ENCODE data around the gene CERK. TPM values are rescaled to one million over a fixed set of nuclear protein-coding genes. Genes with fewer than 3 reads are reported as not detected.

Gene CERK
- total and polyA plus RNA-seq, 11 donors: 17.8 to 125 (median 72.3) TPM

DNA sequence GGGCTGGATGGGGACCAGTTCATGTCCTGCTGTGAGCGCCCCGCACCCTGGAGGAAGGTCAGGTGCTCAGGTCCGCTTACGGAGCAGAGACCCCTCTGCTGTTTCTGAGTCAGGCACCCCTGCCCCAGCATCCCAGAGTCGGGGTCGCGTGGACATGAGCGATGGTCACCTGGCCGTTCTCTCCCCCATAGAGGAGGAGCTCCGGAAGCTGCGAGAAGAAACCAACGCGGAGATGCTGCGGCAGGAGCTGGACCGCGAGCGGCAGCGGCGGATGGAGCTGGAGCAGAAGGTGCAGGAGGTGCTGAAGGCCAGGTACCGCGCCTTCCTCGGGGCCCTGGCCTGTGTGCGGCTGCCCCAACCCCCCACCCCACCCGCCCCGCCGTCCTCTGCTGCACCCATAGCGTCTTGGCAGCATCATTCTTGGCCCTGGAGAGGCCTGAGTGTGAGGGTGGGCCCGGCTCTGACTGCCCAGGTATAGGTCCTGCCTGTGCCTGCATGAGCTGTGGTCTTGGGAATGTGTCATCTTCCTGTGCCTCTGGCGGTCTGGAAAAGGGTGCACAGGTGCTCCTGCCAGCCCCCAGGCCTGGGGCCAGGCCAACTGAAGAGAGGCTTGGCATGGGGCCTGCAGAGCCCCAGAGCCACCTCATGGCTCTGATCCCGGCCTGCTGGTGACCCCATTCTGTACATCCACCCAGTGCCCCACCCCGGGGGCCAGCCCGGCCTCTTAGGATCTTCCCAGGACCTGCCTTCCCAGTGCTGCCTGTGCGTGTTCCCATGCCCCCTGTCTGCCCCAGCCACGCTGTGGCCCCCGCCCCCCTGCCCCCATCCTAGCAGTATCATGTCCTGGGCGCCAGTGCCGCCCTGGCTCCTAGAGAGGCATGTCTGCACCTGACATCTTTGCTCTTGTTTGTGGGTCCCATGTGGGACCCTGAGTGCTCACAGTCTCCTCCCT lies 79.8 kb downstream of the CERK start:
- no peak for DNase-seq
- 83 to 91% (median 84%) methylated on average over 29 to 37 of the region's 37 CpGs for WGBS, 4 donors
- H3K36me3 ChIP-seq: peaks cover 0 to 30% (median 9%) of the 10 kb centered on the region in 9 donors
- TF ChIP-seq POLR2A (IDR thresholded peaks at IDR 0.05): no peak
- TF ChIP-seq, protein P1, sequence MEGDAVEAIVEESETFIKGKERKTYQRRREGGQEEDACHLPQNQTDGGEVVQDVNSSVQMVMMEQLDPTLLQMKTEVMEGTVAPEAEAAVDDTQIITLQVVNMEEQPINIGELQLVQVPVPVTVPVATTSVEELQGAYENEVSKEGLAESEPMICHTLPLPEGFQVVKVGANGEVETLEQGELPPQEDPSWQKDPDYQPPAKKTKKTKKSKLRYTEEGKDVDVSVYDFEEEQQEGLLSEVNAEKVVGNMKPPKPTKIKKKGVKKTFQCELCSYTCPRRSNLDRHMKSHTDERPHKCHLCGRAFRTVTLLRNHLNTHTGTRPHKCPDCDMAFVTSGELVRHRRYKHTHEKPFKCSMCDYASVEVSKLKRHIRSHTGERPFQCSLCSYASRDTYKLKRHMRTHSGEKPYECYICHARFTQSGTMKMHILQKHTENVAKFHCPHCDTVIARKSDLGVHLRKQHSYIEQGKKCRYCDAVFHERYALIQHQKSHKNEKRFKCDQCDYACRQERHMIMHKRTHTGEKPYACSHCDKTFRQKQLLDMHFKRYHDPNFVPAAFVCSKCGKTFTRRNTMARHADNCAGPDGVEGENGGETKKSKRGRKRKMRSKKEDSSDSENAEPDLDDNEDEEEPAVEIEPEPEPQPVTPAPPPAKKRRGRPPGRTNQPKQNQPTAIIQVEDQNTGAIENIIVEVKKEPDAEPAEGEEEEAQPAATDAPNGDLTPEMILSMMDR (IDR thresholded peaks at IDR 0.05): no peak
- ATAC-seq: no peak
- peak overlapping the region in 2 of 12 donors; percentile 7 to 37 for H3K27ac ChIP-seq
- intact Hi-C loops (cut with DNase I): no loop called here
- H3K27me3 ChIP-seq: no peaks in the 10 kb centered on the region
- H3K4me3 ChIP-seq: no peak overlapping the region
- no peaks in the 10 kb centered on the region for H3K9me3 ChIP-seq
- peaks cover 8 to 77% (median 28%) of the 10 kb centered on the region in 12 donors for H3K4me1 ChIP-seq

DNA sequence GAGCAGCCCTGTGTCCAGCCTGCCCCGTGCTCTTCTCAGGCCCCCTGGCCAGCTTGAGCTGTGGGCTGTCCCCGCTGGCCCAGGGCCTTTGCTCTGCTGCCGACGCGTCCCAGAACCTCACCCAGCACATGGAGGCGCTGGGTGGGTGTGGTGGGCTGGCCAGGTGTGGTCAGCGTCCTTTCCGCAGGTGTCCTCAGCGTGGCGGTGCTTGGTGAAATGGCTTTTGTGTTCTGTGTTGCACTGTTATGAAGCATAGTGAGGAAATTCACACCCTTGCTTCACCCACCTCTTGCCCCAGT lies 80.4 kb downstream of the CERK start:
- H3K36me3 ChIP-seq: peaks cover 0 to 23% (median 9%) of the 10 kb centered on the region in 9 donors
- ATAC-seq (no peak), DNase-seq (no peak)
- no peaks in the 10 kb centered on the region for H3K9me3 ChIP-seq
- WGBS, 4 donors: 89 to 99% (median 96%) methylated on average over 10 of the region's 10 CpGs
- no peaks in the 10 kb centered on the region for H3K27me3 ChIP-seq
- H3K27ac ChIP-seq: peak overlapping the region in 1 of 12 donors; percentile 96
- H3K4me3 ChIP-seq: no peak overlapping the region
- H3K4me1 ChIP-seq: peaks cover 12 to 84% (median 35%) of the 10 kb centered on the region in 12 donors
- no peak for TF ChIP-seq POLR2A (IDR thresholded peaks at IDR 0.05)
- TF ChIP-seq, protein P1 (IDR thresholded peaks at IDR 0.05): no peak
- intact Hi-C loops (cut with DNase I): no loop called here

DNA sequence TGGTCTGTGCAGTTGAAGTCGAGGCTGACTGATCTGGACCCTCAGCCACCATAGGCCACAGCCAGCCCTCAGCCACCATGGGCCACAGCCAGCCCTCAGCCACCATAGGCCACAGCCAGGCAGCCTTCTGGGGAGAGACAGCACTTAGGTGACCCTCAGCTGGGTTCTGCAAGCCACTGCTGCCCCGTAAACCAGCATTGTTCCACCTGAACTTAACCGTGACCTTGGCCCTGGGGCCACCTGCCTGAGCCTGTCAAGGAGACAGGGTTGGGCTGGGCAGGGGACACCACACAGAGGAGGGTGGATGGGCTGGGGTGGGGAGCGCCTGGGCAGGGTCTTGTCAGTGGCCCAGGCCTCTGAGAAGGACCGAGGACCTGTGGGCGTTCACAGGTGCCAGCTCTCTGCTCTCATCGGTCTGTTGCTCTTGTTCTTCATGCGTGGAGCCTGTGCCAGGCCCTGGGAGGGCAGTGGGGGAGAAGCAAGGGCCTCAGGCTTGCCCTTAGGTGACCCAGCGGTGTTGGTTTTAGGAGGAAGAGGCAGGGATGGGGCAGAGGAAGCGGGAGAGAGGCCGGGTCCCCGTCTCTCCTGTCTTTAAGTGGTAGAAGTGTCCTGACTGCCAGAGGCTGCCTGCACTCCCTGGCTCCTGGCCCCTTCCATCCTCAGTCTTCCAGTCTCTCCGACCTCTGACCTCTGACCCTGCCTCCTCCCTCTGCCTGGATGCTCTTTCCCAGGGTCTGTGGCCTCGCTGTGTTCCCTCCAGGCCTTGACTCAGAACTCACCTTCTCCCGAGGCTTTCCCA lies 81.0 kb downstream of the CERK start:
- TF ChIP-seq POLR2A (IDR thresholded peaks at IDR 0.05): no peak
- ATAC-seq: no peak
- 86 to 94% (median 90%) methylated on average over 12 to 15 of the region's 15 CpGs for WGBS, 4 donors
- Histone ChIP-seq H3K4me3 (no peak overlapping the region), H3K36me3 (peaks cover 0 to 17% (median 4%) of the 10 kb centered on the region in 9 donors), H3K27me3 (no peaks in the 10 kb centered on the region), H3K27ac (peak overlapping the region in 2 of 12 donors; percentile 4 to 96), H3K4me1 (peaks cover 12 to 90% (median 40%) of the 10 kb centered on the region in 12 donors), H3K9me3 (no peaks in the 10 kb centered on the region)
- DNase-seq: no peak
- intact Hi-C loops (cut with DNase I): no loop called here

DNA sequence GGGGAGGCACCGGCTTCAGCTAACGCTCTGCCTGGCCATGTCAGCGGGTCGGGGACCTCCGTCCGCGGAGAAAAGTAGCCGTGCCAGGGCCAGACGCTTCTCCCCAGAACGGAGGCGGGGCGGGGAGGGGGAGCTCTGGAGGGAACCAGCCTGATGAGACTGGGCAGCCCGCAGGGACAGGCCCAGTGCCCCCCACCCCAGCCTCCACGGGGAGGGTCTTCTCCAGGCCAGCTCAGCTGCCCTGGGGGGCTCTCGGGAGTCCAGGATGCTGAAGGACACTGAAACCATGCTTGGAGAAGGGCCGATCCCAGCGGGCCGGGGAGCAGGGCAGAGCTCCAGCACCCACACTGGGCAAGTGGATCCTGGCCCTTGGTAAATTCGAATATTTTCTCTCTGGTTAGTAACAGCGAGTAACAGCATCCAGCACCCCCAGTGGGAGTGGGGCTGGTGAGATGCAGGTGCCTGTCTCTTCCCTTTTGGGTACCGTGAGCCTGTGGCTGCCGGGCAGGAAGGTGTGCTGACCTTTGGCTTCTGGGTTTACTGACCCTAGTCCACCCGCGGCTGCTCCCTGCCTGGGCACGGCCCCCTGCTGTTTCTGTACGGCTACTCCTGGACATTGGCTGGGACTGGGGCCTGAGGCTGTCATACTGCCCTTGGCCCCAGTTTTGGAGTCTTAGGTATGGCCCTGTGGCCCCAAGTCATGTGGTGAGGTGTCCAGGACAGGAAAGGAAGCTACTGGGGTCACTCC lies 82.0 kb downstream of the CERK start:
- Histone ChIP-seq H3K27ac (peak overlapping the region in 3 of 12 donors; percentile 24 to 96 (median 24)), H3K27me3 (no peaks in the 10 kb centered on the region), H3K4me1 (peaks cover 12 to 93% (median 42%) of the 10 kb centered on the region in 12 donors), H3K9me3 (no peaks in the 10 kb centered on the region), H3K4me3 (no peak overlapping the region), H3K36me3 (peaks cover 0 to 12% (median 0%) of the 10 kb centered on the region in 9 donors)
- intact Hi-C loops (cut with DNase I): no loop called here
- TF ChIP-seq, protein P1 (IDR thresholded peaks at IDR 0.05): no peak
- TF ChIP-seq POLR2A (IDR thresholded peaks at IDR 0.05): no peak
- ATAC-seq: no peak
- WGBS, 4 donors: 86 to 91% (median 87%) methylated on average over 15 to 26 of the region's 26 CpGs
- no peak for DNase-seq

Measured in heart left ventricle (tissue), 16 donors.